Adrenal gland (tissue), 5 donors: Measurements from ENCODE around the gene AQP1.

Experiments
- POLR2A ChIP-seq, 2 donors: fragments of 450-650 bp; IDR thresholded peaks; one replicate each; pipeline ENCODE4 v1.6.1; 2017; ENCODE audit warnings: antibody characterized with exemption in 2 of 2, mild to moderate bottlenecking in 2 of 2, moderate library complexity in 1 of 2
- TF ChIP-seq, protein P1 (sequence below), 6 experiments: fragments of 450-650 bp in 4 of 6; fragments of 200-600 bp in 2 of 6; sonication (generic) in 1 of 6; IDR thresholded peaks; 1 replicate in 5 of 6; 2 replicates in 1 of 6; pipeline versions ENCODE4 v1.5.1 to v1.8.0; 2016 to 2021; ENCODE audit warnings: antibody characterized with exemption in 6 of 6, mild to moderate bottlenecking in 2 of 6, moderate library complexity in 1 of 6
- donor health status: DM: no; HTN: no; CAD: no.

DNA sequence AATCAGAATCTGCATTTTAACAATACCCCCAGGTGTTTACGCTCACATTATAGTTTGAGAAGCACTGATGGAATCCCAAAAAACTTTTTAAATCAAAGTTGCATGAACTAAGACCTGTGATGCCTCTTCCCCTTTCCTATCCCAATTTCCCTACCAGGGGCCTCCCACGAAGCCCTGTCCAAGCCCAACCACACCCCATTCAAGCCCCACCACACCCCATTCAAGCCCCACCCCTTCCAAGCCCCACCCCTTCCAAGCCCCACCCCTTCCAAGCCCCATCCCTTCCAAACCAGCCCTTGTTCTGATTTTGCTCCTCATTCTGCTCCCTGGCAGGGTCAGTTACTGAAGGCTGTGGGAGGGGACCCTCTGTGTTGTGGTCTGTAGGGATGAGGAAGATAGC, 9.8 kb upstream of the AQP1 start:
- TF ChIP-seq, protein P1, sequence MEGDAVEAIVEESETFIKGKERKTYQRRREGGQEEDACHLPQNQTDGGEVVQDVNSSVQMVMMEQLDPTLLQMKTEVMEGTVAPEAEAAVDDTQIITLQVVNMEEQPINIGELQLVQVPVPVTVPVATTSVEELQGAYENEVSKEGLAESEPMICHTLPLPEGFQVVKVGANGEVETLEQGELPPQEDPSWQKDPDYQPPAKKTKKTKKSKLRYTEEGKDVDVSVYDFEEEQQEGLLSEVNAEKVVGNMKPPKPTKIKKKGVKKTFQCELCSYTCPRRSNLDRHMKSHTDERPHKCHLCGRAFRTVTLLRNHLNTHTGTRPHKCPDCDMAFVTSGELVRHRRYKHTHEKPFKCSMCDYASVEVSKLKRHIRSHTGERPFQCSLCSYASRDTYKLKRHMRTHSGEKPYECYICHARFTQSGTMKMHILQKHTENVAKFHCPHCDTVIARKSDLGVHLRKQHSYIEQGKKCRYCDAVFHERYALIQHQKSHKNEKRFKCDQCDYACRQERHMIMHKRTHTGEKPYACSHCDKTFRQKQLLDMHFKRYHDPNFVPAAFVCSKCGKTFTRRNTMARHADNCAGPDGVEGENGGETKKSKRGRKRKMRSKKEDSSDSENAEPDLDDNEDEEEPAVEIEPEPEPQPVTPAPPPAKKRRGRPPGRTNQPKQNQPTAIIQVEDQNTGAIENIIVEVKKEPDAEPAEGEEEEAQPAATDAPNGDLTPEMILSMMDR (IDR thresholded peaks at IDR 0.05) = no peak
- TF ChIP-seq POLR2A (IDR thresholded peaks at IDR 0.05) = no peak
